Measurements from ENCODE around the gene NPAT. TPM values are rescaled to one million over a fixed set of nuclear protein-coding genes. Genes with fewer than 3 reads are reported as not detected.

The NPAT gene
- total RNA-seq, 1 experiment from 2014 or later: 11.0 TPM

- POLR2A ChIA-PET: interaction anchor here (1.3 kb wide), 1 partner anchor 9 kb away, joined by 3 read pairs; no protein-coding TSS in a partner anchor
Measured at GRCh38 chr11:108246308-108246707, 23.9 kb upstream of the NPAT start.

GRCh38 chr11:108242422-108242821 is 20.0 kb upstream of the NPAT start:
- TF ChIP-seq CTCF (IDR thresholded peaks at IDR 0.05; ENCODE audit: unreplicated experiment): no peak
- H3K27ac Mint-ChIP-seq (ENCODE audit: low read depth, unreplicated experiment): no peak overlapping the region
- CTCF ChIA-PET: interaction anchor here (0.7 kb wide), 1 partner anchor 24 kb away, joined by 3 read pairs; no protein-coding TSS in a partner anchor
- DNase-seq (ENCODE audit: unreplicated experiment): no peak
- H3K4me3 Mint-ChIP-seq (ENCODE audit: unreplicated experiment): no peak overlapping the region
- peaks cover 40% of the 10 kb centered on the region for H3K36me3 Mint-ChIP-seq (ENCODE audit: insufficient read depth, unreplicated experiment)
- no TSS peak for BruUV-seq (replicated peaks)
- no peaks in the 10 kb centered on the region for H3K4me1 Mint-ChIP-seq (ENCODE audit: insufficient read depth, unreplicated experiment)
- no peaks in the 10 kb centered on the region for H3K9me3 Mint-ChIP-seq (ENCODE audit: unreplicated experiment)
- intact Hi-C loops (cut with micrococcal nuclease): no loop called here
- POLR2A ChIA-PET: no interaction called here
- H3K27me3 Mint-ChIP-seq (ENCODE audit: insufficient read depth, unreplicated experiment): no peaks in the 10 kb centered on the region

More at GRCh38 chr11:108246308-108246707, 23.9 kb upstream of the NPAT start:
- DNase-seq (ENCODE audit: unreplicated experiment): no peak
- no TSS peak for BruUV-seq (replicated peaks)
- peaks cover 70% of the 10 kb centered on the region for H3K36me3 Mint-ChIP-seq (ENCODE audit: insufficient read depth, unreplicated experiment)
- intact Hi-C loops (cut with micrococcal nuclease): no loop called here
- H3K27ac Mint-ChIP-seq (ENCODE audit: low read depth, unreplicated experiment): no peak overlapping the region
- CTCF ChIA-PET: interaction anchor here (0.7 kb wide), 1 partner anchor 402 kb away, joined by 3 read pairs; no protein-coding TSS in a partner anchor
- no peaks in the 10 kb centered on the region for H3K27me3 Mint-ChIP-seq (ENCODE audit: insufficient read depth, unreplicated experiment)
- no peak overlapping the region for H3K4me3 Mint-ChIP-seq (ENCODE audit: unreplicated experiment)
- TF ChIP-seq CTCF (IDR thresholded peaks at IDR 0.05; ENCODE audit: unreplicated experiment): no peak
- H3K4me1 Mint-ChIP-seq (ENCODE audit: insufficient read depth, unreplicated experiment): no peaks in the 10 kb centered on the region
- H3K9me3 Mint-ChIP-seq (ENCODE audit: unreplicated experiment): no peaks in the 10 kb centered on the region

- intact Hi-C loops (cut with micrococcal nuclease): no loop called here
- H3K4me3 Mint-ChIP-seq (ENCODE audit: unreplicated experiment): no peak overlapping the region
- no peaks in the 10 kb centered on the region for H3K27me3 Mint-ChIP-seq (ENCODE audit: insufficient read depth, unreplicated experiment)
- no peak for TF ChIP-seq CTCF (IDR thresholded peaks at IDR 0.05; ENCODE audit: unreplicated experiment)
- H3K4me1 Mint-ChIP-seq (ENCODE audit: insufficient read depth, unreplicated experiment): no peaks in the 10 kb centered on the region
- BruUV-seq (replicated peaks): no TSS peak
- CTCF ChIA-PET: interaction anchor here (0.6 to 2.6 kb wide), 2 partner anchors 18 to 61 kb away, joined by 3 to 6 read pairs; partner anchors contain the start of genes ATM and NPAT
- no peaks in the 10 kb centered on the region for H3K9me3 Mint-ChIP-seq (ENCODE audit: unreplicated experiment)
- POLR2A ChIA-PET: no interaction called here
- peaks cover 41% of the 10 kb centered on the region for H3K36me3 Mint-ChIP-seq (ENCODE audit: insufficient read depth, unreplicated experiment)
- no peak for DNase-seq (ENCODE audit: unreplicated experiment)
- no peak overlapping the region for H3K27ac Mint-ChIP-seq (ENCODE audit: low read depth, unreplicated experiment)
Measured at GRCh38 chr11:108241330-108242037, 19.0 kb upstream of the NPAT start.

GRCh38 chr11:108239076-108239475 is 16.6 kb upstream of the NPAT start:
- H3K9me3 Mint-ChIP-seq (ENCODE audit: unreplicated experiment): no peaks in the 10 kb centered on the region
- H3K4me1 Mint-ChIP-seq (ENCODE audit: insufficient read depth, unreplicated experiment): peaks cover 7% of the 10 kb centered on the region
- no peak for DNase-seq (ENCODE audit: unreplicated experiment)
- H3K27ac Mint-ChIP-seq (ENCODE audit: low read depth, unreplicated experiment): no peak overlapping the region
- ChIA-PET POLR2A (interaction anchor here (3.2 kb wide), 1 partner anchor 16 kb away, joined by 23 read pairs; the partner anchor contains the start of genes ATM and NPAT), CTCF (interaction anchor here (0.7 to 2.6 kb wide), 2 partner anchors 16 to 132 kb away, joined by 3 to 6 read pairs; partner anchors contain the start of genes ATM and NPAT)
- BruUV-seq (replicated peaks): no TSS peak
- no peak for TF ChIP-seq CTCF (IDR thresholded peaks at IDR 0.05; ENCODE audit: unreplicated experiment)
- H3K27me3 Mint-ChIP-seq (ENCODE audit: insufficient read depth, unreplicated experiment): no peaks in the 10 kb centered on the region
- peaks cover 47% of the 10 kb centered on the region for H3K36me3 Mint-ChIP-seq (ENCODE audit: insufficient read depth, unreplicated experiment)
- intact Hi-C loops (cut with micrococcal nuclease): no loop called here
- no peak overlapping the region for H3K4me3 Mint-ChIP-seq (ENCODE audit: unreplicated experiment)
